Activated T-helper 1 cell treated with Interleukin-2 at 50 U/mL for 16 hours (primary cell): ENCODE measurements around the gene PDE6A.

Source experiments
- DNase-seq: peaks from one replicate; pipeline ENCODE4 v3.0.0-alpha.2; 2020; ENCODE audit warnings: low read depth

The PDE6A gene

GRCh38 chr5:149944666-149945065 is at the start of gene PDE6A:
Gene PDE6A, minus strand, starts transcription at chr5:149944793. Its CDS starts 120 bp downstream, at chr5:149944673.
- no peak for DNase-seq

- DNase-seq: no peak
Measured at GRCh38 chr5:149993471-149993870, 48.9 kb upstream of the PDE6A start.

- peak; percentile 35 for DNase-seq
Measured at GRCh38 chr5:149990518-149991376, 46.2 kb upstream of the PDE6A start.

GRCh38 chr5:149988126-149988525 is 43.5 kb upstream of the PDE6A start:
- no peak for DNase-seq

GRCh38 chr5:149982505-149982904 is 37.9 kb upstream of the PDE6A start:
- no peak for DNase-seq

GRCh38 chr5:149981206-149981605 is 36.6 kb upstream of the PDE6A start:
- DNase-seq: no peak

- no peak for DNase-seq
Measured at GRCh38 chr5:149979896-149980295, 35.3 kb upstream of the PDE6A start.

GRCh38 chr5:149975409-149975808 is 30.8 kb upstream of the PDE6A start:
- no peak for DNase-seq

GRCh38 chr5:149969181-149969930 is 24.8 kb upstream of the PDE6A start:
- no peak for DNase-seq

- no peak for DNase-seq
Measured at GRCh38 chr5:149966946-149967345, 22.4 kb upstream of the PDE6A start.

- no peak for DNase-seq
Measured at GRCh38 chr5:149963729-149964128, 19.1 kb upstream of the PDE6A start.

GRCh38 chr5:149962601-149963300 is 18.2 kb upstream of the PDE6A start:
- no peak for DNase-seq

GRCh38 chr5:149961957-149962409 is 17.4 kb upstream of the PDE6A start:
- no peak for DNase-seq

GRCh38 chr5:149961186-149961685 is 16.6 kb upstream of the PDE6A start:
- DNase-seq: no peak

GRCh38 chr5:149960272-149961185 is 15.9 kb upstream of the PDE6A start, which contains the start of gene SLC26A2:
Gene SLC26A2, plus strand, starts transcription at chr5:149960758. Its CDS starts 16,895 bp downstream, at chr5:149977653.
- peak; percentile 86 for DNase-seq

- no peak for DNase-seq
Measured at GRCh38 chr5:149959406-149960236, 15.0 kb upstream of the PDE6A start.

GRCh38 chr5:149957855-149958254 is 13.3 kb upstream of the PDE6A start:
- no peak for DNase-seq

- DNase-seq: no peak
Measured at GRCh38 chr5:149956685-149957084, 12.1 kb upstream of the PDE6A start.

GRCh38 chr5:149954798-149955197 is 10.2 kb upstream of the PDE6A start:
- DNase-seq: no peak
